ENCODE results near the gene NUP98. TPM values are rescaled to one million over a fixed set of nuclear protein-coding genes. Genes with fewer than 3 reads are reported as not detected.
A peak's percentile ranks its signal among the peaks of the same experiment; 100 is the strongest.

NUP98 gene
- total RNA-seq, 2 experiments from 2014 or later, result 161 to 186 TPM

DNA sequence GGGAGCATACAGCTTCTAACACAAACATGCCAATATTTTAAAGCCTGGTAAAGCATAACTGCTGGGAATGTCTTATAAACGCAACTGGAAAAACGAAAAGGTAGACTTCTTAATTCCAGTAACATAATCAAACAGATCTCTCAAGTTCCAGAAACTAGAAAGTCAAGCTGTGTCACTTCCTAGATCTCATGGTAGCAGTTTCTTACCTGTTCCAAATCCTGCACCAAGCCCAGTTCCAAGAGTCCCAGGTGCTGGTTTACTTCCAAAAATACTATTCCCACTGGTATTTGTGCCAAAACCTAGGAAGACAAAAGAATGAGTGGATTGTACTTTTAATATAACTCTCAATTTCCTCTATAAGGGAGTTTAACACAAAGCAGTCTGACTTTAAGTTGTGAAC is 44.2 kb downstream of the NUP98 start:
- Histone ChIP-seq H3K36me3 (ENCODE audit: insufficient read depth, low read length) (peaks cover 75% of the 10 kb centered on the region), H3K4me1 (ENCODE audit: insufficient read depth, low read length) (no peaks in the 10 kb centered on the region), H3K27me3 (ENCODE audit: control insufficient read depth in 1 of 2, insufficient read depth in 2 of 2, low read length in 2 of 2) (no peaks in the 10 kb centered on the region), H3K27ac (ENCODE audit: low read depth in 1 of 2, low read length in 2 of 2) (no peak overlapping the region), H3K4me3 (ENCODE audit: low read length) (no peak overlapping the region), H3K9me3 (ENCODE audit: control insufficient read depth in 1 of 2, insufficient read depth in 1 of 2, low read length in 2 of 2) (no peaks in the 10 kb centered on the region)
- Mint-ChIP-seq H3K27ac (no peak overlapping the region), H3K9me3 (no peaks in the 10 kb centered on the region), H3K27me3 (no peaks in the 10 kb centered on the region), H3K4me1 (ENCODE audit: low read depth) (no peaks in the 10 kb centered on the region), H3K4me3 (no peak overlapping the region), H3K36me3 (ENCODE audit: low read depth) (peaks cover 89% of the 10 kb centered on the region)
- TF ChIP-seq, protein P1, sequence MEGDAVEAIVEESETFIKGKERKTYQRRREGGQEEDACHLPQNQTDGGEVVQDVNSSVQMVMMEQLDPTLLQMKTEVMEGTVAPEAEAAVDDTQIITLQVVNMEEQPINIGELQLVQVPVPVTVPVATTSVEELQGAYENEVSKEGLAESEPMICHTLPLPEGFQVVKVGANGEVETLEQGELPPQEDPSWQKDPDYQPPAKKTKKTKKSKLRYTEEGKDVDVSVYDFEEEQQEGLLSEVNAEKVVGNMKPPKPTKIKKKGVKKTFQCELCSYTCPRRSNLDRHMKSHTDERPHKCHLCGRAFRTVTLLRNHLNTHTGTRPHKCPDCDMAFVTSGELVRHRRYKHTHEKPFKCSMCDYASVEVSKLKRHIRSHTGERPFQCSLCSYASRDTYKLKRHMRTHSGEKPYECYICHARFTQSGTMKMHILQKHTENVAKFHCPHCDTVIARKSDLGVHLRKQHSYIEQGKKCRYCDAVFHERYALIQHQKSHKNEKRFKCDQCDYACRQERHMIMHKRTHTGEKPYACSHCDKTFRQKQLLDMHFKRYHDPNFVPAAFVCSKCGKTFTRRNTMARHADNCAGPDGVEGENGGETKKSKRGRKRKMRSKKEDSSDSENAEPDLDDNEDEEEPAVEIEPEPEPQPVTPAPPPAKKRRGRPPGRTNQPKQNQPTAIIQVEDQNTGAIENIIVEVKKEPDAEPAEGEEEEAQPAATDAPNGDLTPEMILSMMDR (IDR thresholded peaks at IDR 0.05), result no peak
- ChIA-PET POLR2A (no interaction called here), CTCF (no interaction called here)
- intact Hi-C loops (cut with DNase I, micrococcal nuclease), result no loop called here
- ATAC-seq (ENCODE audit: poor library complexity) (no peak), DNase-seq (no peak)

DNA sequence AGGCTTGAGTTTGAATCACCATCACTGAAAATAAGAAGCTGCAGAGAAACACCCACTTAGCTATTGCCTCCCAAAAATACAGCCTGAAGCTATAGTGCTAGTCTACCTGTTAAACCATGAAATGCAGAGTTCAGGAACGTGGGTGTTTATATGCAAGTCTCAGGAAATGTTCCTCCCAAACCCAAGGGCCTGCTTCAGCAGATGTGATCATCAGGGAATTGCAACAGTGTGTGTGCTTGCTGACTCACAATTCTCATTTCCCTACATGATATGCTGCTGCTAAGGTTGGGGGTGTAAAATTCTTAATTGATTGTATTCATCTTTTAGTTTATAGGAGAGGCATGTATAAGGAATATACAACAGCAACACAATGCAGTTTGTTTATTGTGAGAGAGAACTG is 49.6 kb downstream of the NUP98 start:
- Mint-ChIP-seq H3K9me3 (no peaks in the 10 kb centered on the region), H3K27ac (no peak overlapping the region), H3K36me3 (ENCODE audit: low read depth) (peaks cover 90% of the 10 kb centered on the region), H3K4me3 (no peak overlapping the region), H3K4me1 (ENCODE audit: low read depth) (peaks cover 6% of the 10 kb centered on the region), H3K27me3 (no peaks in the 10 kb centered on the region)
- TF ChIP-seq, protein P1 (IDR thresholded peaks at IDR 0.05), result no peak
- no peaks in the 10 kb centered on the region for H3K4me1 ChIP-seq (ENCODE audit: insufficient read depth, low read length)
- H3K36me3 ChIP-seq (ENCODE audit: insufficient read depth, low read length), result peaks cover 82% of the 10 kb centered on the region
- intact Hi-C loops (cut with DNase I, micrococcal nuclease), result no loop called here
- H3K27ac ChIP-seq (ENCODE audit: low read depth in 1 of 2, low read length in 2 of 2), result no peak overlapping the region
- ChIA-PET CTCF (no interaction called here), POLR2A (no interaction called here)
- H3K9me3 ChIP-seq (ENCODE audit: control insufficient read depth in 1 of 2, insufficient read depth in 1 of 2, low read length in 2 of 2), result no peaks in the 10 kb centered on the region
- H3K27me3 ChIP-seq (ENCODE audit: control insufficient read depth in 1 of 2, insufficient read depth in 2 of 2, low read length in 2 of 2), result no peaks in the 10 kb centered on the region
- DNase-seq (peak in 1 of 14 experiments; percentile 12), ATAC-seq (ENCODE audit: poor library complexity) (no peak)
- H3K4me3 ChIP-seq (ENCODE audit: low read length), result no peak overlapping the region

DNA sequence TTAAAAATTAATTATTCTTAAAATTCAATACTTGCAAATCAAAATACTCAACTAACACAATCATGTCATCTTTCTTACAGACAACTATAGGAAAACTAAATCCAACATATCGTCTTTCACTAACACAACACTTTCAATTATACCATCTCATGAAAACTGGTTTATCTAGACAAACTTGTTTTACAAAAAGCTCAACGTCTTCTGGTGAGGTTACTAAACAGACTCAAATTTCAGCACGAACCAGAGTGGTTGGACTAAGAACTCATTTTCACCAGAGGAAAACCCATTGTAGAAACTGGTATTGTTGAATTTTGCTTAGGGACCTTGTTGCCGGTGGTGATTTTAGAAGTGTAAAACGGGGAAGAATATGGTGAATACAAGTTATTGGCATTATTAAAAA is 52.2 kb downstream of the NUP98 start:
- H3K27me3 Mint-ChIP-seq, result no peaks in the 10 kb centered on the region
- ChIA-PET CTCF (interaction anchor here (0.6 kb wide), 1 partner anchor 672 kb away, joined by 3 read pairs; no protein-coding TSS in a partner anchor), POLR2A (no interaction called here)
- ATAC-seq (ENCODE audit: poor library complexity) (no peak), DNase-seq (no peak)
- Histone ChIP-seq H3K4me1 (ENCODE audit: insufficient read depth, low read length) (no peaks in the 10 kb centered on the region), H3K36me3 (ENCODE audit: insufficient read depth, low read length) (peaks cover 75% of the 10 kb centered on the region), H3K27me3 (ENCODE audit: control insufficient read depth in 1 of 2, insufficient read depth in 2 of 2, low read length in 2 of 2) (no peaks in the 10 kb centered on the region), H3K9me3 (ENCODE audit: control insufficient read depth in 1 of 2, insufficient read depth in 1 of 2, low read length in 2 of 2) (no peaks in the 10 kb centered on the region), H3K4me3 (ENCODE audit: low read length) (no peak overlapping the region), H3K27ac (ENCODE audit: low read depth in 1 of 2, low read length in 2 of 2) (no peak overlapping the region)
- peaks cover 6% of the 10 kb centered on the region for H3K4me1 Mint-ChIP-seq (ENCODE audit: low read depth)
- intact Hi-C loops (cut with DNase I, micrococcal nuclease), result no loop called here
- no peak overlapping the region for H3K4me3 Mint-ChIP-seq
- no peak overlapping the region for H3K27ac Mint-ChIP-seq
- H3K36me3 Mint-ChIP-seq (ENCODE audit: low read depth), result peaks cover 87% of the 10 kb centered on the region
- TF ChIP-seq, protein P1 (IDR thresholded peaks at IDR 0.05), result no peak
- no peaks in the 10 kb centered on the region for H3K9me3 Mint-ChIP-seq

All from CD4-positive, alpha-beta T cell (primary cell).